GM18526 (cell line): ENCODE results near the gene CCDC160.

ENCODE experiments used
- POLR2A ChIP-seq: IDR thresholded peaks from 3 replicates; pipeline ENCODE4 v1.6.1; 2011; ENCODE audit not compliant: insufficient read length; ENCODE audit errors: extremely low read depth

The CCDC160 gene

DNA sequence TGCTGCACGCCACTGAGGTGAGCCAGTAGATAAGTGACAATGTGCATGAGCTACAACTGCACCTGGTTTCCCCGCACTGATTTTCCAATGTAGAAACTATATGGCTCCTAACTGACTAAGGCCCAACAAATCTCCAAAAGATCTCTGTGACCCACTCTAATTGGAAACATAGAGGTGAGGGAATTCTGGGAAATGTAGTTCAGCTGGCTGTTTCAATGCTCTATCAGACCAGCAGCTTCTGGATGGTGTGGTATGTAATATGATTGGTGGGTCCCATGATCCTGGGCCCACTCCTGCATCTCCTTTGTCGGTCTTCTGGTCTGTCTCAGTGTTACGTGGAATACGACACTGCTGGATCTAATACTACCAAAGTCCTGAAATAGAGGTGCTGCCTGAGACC, 18.6 kb downstream of the CCDC160 start:
- no peak for TF ChIP-seq POLR2A

DNA sequence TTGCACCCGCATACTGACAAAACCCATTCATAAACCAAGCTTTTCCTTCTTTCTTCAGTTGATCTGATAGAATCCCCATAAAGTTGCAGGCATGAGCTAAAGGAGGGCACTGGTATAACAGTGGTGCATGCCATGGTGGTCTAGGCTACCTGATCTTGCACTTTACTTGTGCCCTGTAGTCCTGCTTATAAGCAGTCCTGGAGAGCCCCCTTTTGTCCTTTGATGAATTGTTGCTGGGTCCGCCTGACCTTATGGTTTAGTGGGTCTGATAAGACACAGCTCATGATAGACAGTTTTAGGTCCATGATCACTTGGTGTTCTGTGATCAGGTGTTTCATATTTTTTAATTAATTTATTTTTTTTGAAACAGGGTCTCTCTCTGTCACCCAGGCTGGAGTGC, 19.7 kb downstream of the CCDC160 start:
- no peak for TF ChIP-seq POLR2A

GRCh38 chrX:134258202-134258601, 21.2 kb downstream of the CCDC160 start:
- no peak for TF ChIP-seq POLR2A

GRCh38 chrX:134287346-134287745, 50.4 kb downstream of the CCDC160 start:
- no peak for TF ChIP-seq POLR2A

DNA sequence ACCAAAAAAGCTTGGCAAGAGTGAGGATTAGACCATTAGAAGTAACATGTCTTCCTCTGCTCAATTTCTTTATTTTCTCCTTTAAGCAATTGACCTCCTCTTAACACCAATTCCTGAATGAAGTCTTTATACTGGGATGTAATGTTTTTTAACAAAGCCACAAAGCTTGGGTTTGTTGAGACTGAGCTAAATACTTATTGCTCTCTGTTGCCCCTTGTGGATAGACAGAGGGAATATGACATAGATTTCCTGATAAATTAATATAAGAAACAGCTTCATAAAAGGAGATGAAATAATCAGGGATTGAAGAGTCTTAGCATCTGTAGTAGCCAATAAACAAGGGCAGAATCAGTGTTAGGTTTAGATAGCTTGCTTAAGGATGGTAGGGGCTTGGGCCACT, 57.6 kb downstream of the CCDC160 start:
- no peak for TF ChIP-seq POLR2A
